RWPE1 (cell line): ENCODE data around the gene RPGRIP1L.

Source experiments
- CTCF ChIA-PET: fragments of 350-600 bp; sonication (Branson Sonifier 250); formaldehyde crosslinking; extraction: SDS; loops from one replicate; lab custom pipeline; 2021; lab: Yijun Ruan, JAX
- POLR2A ChIA-PET: fragments of 400-600 bp; formaldehyde crosslinking; extraction: SDS; loops from one replicate; lab custom pipeline; 2020; ENCODE audit warnings: antibody characterized with exemption; ENCODE audit not compliant: low non-redundant PET; lab: Yijun Ruan, JAX
- DNase-seq: peaks from one replicate; pipeline ENCODE4 v3.0.0; 2012; ENCODE audit warnings: low spot score
- H3K27ac ChIP-seq: fragments of 450-650 bp; 2 replicates; pipeline ENCODE4 v1.5.1; 2017
- TF ChIP-seq, protein P1 (sequence below): fragments of 450-650 bp; conservative IDR thresholded peaks from 2 replicates; pipeline ENCODE4 v1.5.1; 2017; ENCODE audit warnings: low read depth, mild to moderate bottlenecking

The RPGRIP1L gene

GRCh38 chr16:53654946-53655345 lies 48.7 kb downstream of the RPGRIP1L start:
- POLR2A ChIA-PET: no interaction called here
- CTCF ChIA-PET: interaction anchor here (0.6 kb wide), 1 partner anchor 1586 kb away, joined by 3 read pairs; no protein-coding TSS in a partner anchor
- DNase-seq: no peak
- H3K27ac ChIP-seq: no peak overlapping the region
- TF ChIP-seq, protein P1, sequence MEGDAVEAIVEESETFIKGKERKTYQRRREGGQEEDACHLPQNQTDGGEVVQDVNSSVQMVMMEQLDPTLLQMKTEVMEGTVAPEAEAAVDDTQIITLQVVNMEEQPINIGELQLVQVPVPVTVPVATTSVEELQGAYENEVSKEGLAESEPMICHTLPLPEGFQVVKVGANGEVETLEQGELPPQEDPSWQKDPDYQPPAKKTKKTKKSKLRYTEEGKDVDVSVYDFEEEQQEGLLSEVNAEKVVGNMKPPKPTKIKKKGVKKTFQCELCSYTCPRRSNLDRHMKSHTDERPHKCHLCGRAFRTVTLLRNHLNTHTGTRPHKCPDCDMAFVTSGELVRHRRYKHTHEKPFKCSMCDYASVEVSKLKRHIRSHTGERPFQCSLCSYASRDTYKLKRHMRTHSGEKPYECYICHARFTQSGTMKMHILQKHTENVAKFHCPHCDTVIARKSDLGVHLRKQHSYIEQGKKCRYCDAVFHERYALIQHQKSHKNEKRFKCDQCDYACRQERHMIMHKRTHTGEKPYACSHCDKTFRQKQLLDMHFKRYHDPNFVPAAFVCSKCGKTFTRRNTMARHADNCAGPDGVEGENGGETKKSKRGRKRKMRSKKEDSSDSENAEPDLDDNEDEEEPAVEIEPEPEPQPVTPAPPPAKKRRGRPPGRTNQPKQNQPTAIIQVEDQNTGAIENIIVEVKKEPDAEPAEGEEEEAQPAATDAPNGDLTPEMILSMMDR: no peak

DNA sequence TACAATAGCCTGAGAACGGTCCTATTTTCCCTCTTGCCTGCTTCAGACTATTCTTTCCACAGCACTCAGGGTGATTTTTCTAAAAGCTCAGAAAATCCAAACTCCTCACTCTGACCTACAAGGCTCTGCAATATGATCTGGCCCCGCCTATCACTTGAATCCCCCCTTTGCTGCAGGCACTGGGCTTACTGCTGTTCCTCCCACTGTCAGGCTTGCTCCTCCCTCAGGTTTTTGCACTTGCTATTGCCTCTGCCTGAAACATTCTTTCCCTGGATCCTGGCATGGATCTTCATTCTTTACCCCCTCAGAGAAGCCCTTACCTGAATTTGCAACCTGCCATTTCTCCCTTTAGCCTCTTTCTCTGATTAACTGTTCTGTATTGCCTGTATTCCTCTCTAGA lies 52.3 kb downstream of the RPGRIP1L start:
- TF ChIP-seq, protein P1: no peak
- no peak for DNase-seq
- POLR2A ChIA-PET: no interaction called here
- no peak overlapping the region for H3K27ac ChIP-seq
- CTCF ChIA-PET: no interaction called here

DNA sequence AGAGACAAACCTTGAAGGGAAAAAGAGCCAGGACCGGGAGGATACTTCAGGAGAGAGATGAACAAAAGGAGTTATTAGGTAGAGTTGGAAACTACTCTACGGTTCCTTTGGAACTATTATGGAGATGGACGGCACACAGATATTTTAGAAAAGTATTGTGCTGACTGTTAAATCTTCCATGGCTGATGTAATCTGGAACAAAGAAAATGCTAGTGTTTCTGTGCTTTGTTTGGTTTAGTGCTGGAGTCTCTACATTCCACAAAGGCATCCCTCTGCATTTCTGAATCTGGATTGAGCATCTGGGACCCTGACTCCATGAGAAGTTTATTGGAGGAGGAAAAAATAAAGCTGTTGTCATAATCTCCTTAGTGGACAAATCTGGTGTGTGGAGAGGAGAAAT lies 57.2 kb downstream of the RPGRIP1L start:
- CTCF ChIA-PET: no interaction called here
- H3K27ac ChIP-seq: no peak overlapping the region
- DNase-seq: no peak
- TF ChIP-seq, protein P1: no peak
- POLR2A ChIA-PET: no interaction called here

DNA sequence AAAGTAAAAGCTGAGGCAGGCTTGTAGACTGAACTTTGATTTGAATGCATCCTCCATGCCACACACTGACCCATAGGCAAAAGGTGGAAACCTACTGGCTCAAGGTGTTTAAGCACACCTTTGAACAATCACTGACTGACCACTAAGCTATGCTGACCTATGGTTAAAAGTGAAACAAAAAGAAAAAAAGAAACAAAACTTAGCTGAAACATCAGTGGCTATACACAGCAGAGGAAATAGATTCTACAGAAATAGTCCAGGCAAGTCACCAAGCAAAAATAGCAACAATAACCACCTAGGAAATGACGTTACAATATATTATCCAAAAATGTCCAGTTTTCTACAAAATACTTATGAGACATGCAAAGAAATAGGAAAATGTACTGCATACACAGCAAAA lies 60.2 kb downstream of the RPGRIP1L start:
- TF ChIP-seq, protein P1: no peak
- no peak overlapping the region for H3K27ac ChIP-seq
- no peak for DNase-seq
- ChIA-PET POLR2A (no interaction called here), CTCF (interaction anchor here (0.6 kb wide), 2 partner anchors 23 to 1816 kb away, joined by 3 to 4 read pairs; no protein-coding TSS in a partner anchor)

DNA sequence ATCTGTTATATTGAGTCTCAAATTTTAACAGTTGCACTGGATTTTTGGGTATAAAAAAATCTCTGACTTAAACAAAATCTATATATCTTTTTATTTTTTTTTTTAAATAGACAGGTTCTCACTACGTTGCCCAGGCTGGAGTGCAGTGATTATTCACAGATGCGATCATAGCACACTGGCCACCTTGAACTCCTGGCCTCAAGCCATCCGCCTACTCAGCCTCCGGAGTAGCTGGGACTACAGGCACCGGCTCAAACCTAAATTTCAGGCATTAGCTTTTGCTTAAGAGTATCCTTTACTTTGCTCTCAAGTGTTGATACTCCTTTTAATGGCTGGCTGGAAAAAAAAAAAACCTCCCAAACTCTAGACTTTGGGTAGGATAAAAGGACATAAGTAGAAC lies 61.6 kb downstream of the RPGRIP1L start:
- DNase-seq: no peak
- CTCF ChIA-PET: interaction anchor here (0.7 kb wide), 1 partner anchor 35 kb away, joined by 3 read pairs; no protein-coding TSS in a partner anchor

DNA sequence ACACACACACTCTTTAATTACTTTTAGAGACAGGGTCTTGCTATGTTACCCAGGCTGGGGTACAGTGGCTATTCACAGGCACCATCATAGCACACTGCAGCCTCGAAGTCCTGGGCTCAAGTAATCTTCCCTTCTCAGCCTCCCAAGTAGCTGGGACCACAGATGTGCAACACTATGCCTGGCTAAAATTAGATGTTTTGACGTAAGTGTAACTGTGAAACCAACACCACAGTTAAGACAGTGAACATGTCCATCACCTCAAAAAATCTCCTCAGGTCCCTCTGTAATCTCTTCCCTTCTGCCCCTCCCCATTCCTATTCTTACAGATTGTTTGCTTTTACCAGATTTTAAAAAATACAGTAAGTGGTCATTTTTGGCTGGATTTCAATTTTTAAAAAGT lies 66.7 kb downstream of the RPGRIP1L start:
- DNase-seq: no peak
- ChIA-PET CTCF (interaction anchor here (0.7 kb wide), 2 partner anchors 361 to 817 kb away, joined by 4 to 6 read pairs; no protein-coding TSS in a partner anchor), POLR2A (no interaction called here)

More for the DNA sequence above, 61.6 kb downstream of the RPGRIP1L start:
- H3K27ac ChIP-seq: no peak overlapping the region
- POLR2A ChIA-PET: no interaction called here
- TF ChIP-seq, protein P1: no peak

More for the DNA sequence above, 66.7 kb downstream of the RPGRIP1L start:
- H3K27ac ChIP-seq: no peak overlapping the region
- TF ChIP-seq, protein P1: no peak
